ENCODE measurements around the gene UBE2N. TPM values are rescaled to one million over a fixed set of nuclear protein-coding genes. Genes with fewer than 3 reads are reported as not detected.

The UBE2N gene
- total RNA-seq, 1 experiment from 2014 or later = 82.1 TPM

GRCh38 chr12:93430280-93430679 is 11.5 kb downstream of the UBE2N start:
- Histone ChIP-seq H3F3A (ENCODE audit: insufficient read depth, low read depth) (peaks cover 5% of the 10 kb centered on the region; the same call in 1 of the 2 replicates), H3K9me3 (ENCODE audit: insufficient read depth, low read depth) (no peaks in the 10 kb centered on the region), H3K27ac (no peak overlapping the region), H3K27me3 (ENCODE audit: insufficient read depth, low read depth) (no peaks in the 10 kb centered on the region), H3K79me2 (ENCODE audit: low read depth) (peaks cover 97% of the 10 kb centered on the region), H3K4me3 (no peak overlapping the region), H3K4me2 (no peak overlapping the region), H4K20me1 (ENCODE audit: insufficient read depth) (peaks cover 92% of the 10 kb centered on the region), H3K4me1 (replicated peaks; ENCODE audit: insufficient read depth) (no peaks in the 10 kb centered on the region; the same call in 1 of the 2 replicates), H3K36me3 (ENCODE audit: low read depth) (no peaks in the 10 kb centered on the region), H3K9me2 (ENCODE audit: insufficient read depth) (no peaks in the 10 kb centered on the region), H2AFZ (no peak overlapping the region)
- ChIA-PET CTCF (interaction anchor here (0.6 kb wide), 1 partner anchor 72 kb away, joined by 3 read pairs; no protein-coding TSS in a partner anchor), POLR2A (ENCODE audit: unreplicated experiment) (no interaction called here)
- intact Hi-C loops (cut with micrococcal nuclease; ENCODE audit: unreplicated experiment) = no loop called here
- TF ChIP-seq EZH2 (IDR thresholded peaks at IDR 0.05; ENCODE audit: low read depth) (no peak), CTCF (conservative IDR thresholded peaks at IDR 0.05) (no peak)
- no peak for DNase-seq
- BruUV-seq (replicated peaks) = no TSS peak

DNA sequence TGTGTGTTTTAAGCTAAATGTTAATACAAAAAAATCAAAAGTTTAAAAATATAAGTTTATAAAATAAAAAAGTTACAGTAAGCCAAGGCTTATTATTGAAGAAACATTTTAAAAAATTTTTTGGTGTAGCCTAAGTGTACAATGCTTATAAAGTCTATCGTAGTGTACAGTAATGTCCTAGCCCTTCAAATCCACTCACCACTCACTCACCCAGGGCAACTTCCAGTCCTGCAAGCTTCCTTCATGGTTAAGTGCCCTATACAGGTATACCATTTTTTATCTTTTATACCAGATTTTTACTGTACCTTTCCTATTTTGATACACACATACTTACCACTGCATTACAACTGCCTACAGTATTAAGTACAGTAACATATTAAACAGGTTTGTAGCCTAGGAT is 11.9 kb downstream of the UBE2N start:
- POLR2A ChIA-PET (ENCODE audit: unreplicated experiment) = no interaction called here
- no peaks in the 10 kb centered on the region for H3K36me3 ChIP-seq (ENCODE audit: low read depth)
- no peaks in the 10 kb centered on the region for H3K9me2 ChIP-seq (ENCODE audit: insufficient read depth)
- H3K4me1 ChIP-seq (replicated peaks; ENCODE audit: insufficient read depth) = no peaks in the 10 kb centered on the region; the same call in 1 of the 2 replicates
- TF ChIP-seq EZH2 (IDR thresholded peaks at IDR 0.05; ENCODE audit: low read depth) (no peak), CTCF (conservative IDR thresholded peaks at IDR 0.05) (no peak)
- H3K79me2 ChIP-seq (ENCODE audit: low read depth) = peaks cover 97% of the 10 kb centered on the region
- H3K4me2 ChIP-seq = no peak overlapping the region
- H4K20me1 ChIP-seq (ENCODE audit: insufficient read depth) = peaks cover 92% of the 10 kb centered on the region
- no peak for DNase-seq
- H3K27me3 ChIP-seq (ENCODE audit: insufficient read depth, low read depth) = no peaks in the 10 kb centered on the region
- no peaks in the 10 kb centered on the region for H3K9me3 ChIP-seq (ENCODE audit: insufficient read depth, low read depth)
- no peak overlapping the region for H3K27ac ChIP-seq
- peaks cover 5% of the 10 kb centered on the region; the same call in 1 of the 2 replicates for H3F3A ChIP-seq (ENCODE audit: insufficient read depth, low read depth)
- intact Hi-C loops (cut with micrococcal nuclease; ENCODE audit: unreplicated experiment) = no loop called here
- CTCF ChIA-PET = interaction anchor here (0.6 kb wide), 1 partner anchor 72 kb away, joined by 3 read pairs; no protein-coding TSS in a partner anchor
- H2AFZ ChIP-seq = no peak overlapping the region
- H3K4me3 ChIP-seq = no peak overlapping the region
- no TSS peak for BruUV-seq (replicated peaks)

GRCh38 chr12:93429448-93429847 is 12.3 kb downstream of the UBE2N start:
- Histone ChIP-seq H3K27me3 (ENCODE audit: insufficient read depth, low read depth) (no peaks in the 10 kb centered on the region), H4K20me1 (ENCODE audit: insufficient read depth) (peaks cover 94% of the 10 kb centered on the region), H2AFZ (no peak overlapping the region), H3K36me3 (ENCODE audit: low read depth) (no peaks in the 10 kb centered on the region), H3F3A (ENCODE audit: insufficient read depth, low read depth) (peaks cover 5% of the 10 kb centered on the region; the same call in 1 of the 2 replicates), H3K9me2 (ENCODE audit: insufficient read depth) (no peaks in the 10 kb centered on the region), H3K79me2 (ENCODE audit: low read depth) (peaks cover 97% of the 10 kb centered on the region), H3K27ac (no peak overlapping the region), H3K4me2 (no peak overlapping the region), H3K4me1 (replicated peaks; ENCODE audit: insufficient read depth) (no peaks in the 10 kb centered on the region; the same call in 1 of the 2 replicates), H3K9me3 (ENCODE audit: insufficient read depth, low read depth) (no peaks in the 10 kb centered on the region), H3K4me3 (no peak overlapping the region)
- intact Hi-C loops (cut with micrococcal nuclease; ENCODE audit: unreplicated experiment) = no loop called here
- CTCF ChIA-PET = interaction anchor here (0.6 kb wide), 1 partner anchor 72 kb away, joined by 3 read pairs; no protein-coding TSS in a partner anchor
- no TSS peak for BruUV-seq (replicated peaks)
- no peak for DNase-seq
- TF ChIP-seq EZH2 (IDR thresholded peaks at IDR 0.05; ENCODE audit: low read depth) = no peak
- TF ChIP-seq CTCF (conservative IDR thresholded peaks at IDR 0.05) = no peak
- POLR2A ChIA-PET (ENCODE audit: unreplicated experiment) = no interaction called here

Data from PC-9 (cell line).